GM21619 (cell line): Measurements from ENCODE around the gene SYNE1.
A peak's percentile ranks its signal among the peaks of the same experiment; 100 is the strongest.

Experiments
- ATAC-seq: cut with Tn5 transposase; IDR thresholded peaks from one replicate; pipeline ENCODE4 v1.9.1; 2021; ENCODE audit not compliant: unreplicated experiment

Gene SYNE1

DNA sequence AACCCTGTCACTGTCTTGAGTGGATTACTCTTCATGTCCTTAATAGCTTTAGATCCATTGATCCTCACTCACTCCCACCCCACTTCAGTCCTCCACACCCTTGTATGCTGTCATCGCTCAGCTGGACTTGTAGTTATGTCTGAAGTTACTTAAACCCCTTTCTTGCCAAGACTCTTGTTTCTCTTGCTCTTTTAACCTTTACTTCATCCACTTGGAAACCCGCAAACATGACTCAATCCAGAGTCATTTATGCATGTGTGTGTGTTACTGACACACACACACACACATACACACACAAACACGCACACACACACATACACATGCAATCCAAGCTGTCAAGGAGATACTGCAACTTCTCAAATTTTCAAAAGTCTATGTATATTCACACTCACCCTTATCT is 341.8 kb downstream of the SYNE1 start:
- ATAC-seq: no peak

GRCh38 chr6:152293404-152293803 is 343.8 kb downstream of the SYNE1 start:
- no peak for ATAC-seq

- no peak for ATAC-seq
Observed at GRCh38 chr6:152292555-152292954, 344.6 kb downstream of the SYNE1 start.

GRCh38 chr6:152290693-152291092 is 346.5 kb downstream of the SYNE1 start:
- no peak for ATAC-seq

DNA sequence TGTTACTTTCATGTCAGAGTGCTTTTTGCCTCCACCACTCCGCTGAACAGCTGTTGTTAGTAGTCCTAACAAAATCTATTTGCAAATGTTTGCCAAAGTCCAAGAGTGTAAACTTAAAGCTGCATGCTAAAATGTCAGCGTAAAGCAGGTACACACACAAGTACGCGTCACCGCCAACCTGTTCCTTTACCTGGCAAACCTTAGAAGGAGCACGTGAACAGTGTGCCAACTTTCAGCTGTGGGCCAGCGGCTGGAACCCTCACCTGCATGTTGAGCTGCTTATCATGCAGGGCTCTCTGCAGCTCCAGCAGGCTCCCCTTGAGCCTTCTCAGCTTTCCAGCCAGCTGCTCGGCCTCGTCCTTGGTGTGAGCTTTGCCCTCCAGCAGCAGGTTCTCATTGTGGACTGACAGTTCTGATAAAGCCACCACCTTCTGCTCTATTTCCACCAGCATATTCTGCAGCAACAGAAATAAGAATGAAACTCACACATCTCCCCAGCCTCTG is 359.3 kb downstream of the SYNE1 start:
- no peak for ATAC-seq

DNA sequence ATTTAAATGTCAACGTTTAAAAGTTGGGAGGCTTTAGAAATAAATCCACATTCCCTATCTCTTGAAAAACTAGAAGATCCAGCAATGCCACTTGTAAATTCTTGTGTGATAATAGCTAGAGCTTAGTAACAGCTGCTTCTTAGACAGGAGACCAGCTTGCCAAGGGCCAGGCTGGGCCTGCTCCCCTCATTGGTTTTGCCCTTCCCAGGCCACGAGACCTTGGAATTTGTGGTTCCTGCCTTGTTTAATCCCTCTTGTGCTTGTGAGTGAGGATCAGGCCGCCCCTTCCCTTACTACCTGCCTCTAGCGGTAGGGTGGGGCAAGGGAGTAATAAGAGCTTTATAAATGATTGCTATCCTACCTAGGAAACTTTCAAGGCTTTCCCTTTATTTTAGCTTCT is 363.5 kb downstream of the SYNE1 start:
- ATAC-seq: no peak

DNA sequence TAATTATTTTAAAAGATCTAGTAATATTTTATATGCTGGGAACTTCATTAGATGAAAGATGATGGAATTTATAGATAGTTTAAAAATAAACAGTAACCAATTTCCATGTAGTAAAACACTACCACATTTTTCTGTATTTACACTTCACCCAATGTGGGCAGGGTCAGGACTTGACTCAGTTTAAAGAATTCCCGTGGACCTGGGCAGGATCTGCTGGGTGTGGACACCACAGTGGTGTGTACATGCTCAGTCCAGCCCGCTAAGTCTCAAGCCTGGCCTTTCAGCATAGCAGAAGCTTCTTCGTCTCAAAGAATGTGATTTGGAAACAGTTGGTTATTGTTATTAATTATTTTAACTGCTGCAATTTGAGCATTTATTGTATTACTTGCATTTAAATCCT is 364.2 kb downstream of the SYNE1 start:
- no peak for ATAC-seq

DNA sequence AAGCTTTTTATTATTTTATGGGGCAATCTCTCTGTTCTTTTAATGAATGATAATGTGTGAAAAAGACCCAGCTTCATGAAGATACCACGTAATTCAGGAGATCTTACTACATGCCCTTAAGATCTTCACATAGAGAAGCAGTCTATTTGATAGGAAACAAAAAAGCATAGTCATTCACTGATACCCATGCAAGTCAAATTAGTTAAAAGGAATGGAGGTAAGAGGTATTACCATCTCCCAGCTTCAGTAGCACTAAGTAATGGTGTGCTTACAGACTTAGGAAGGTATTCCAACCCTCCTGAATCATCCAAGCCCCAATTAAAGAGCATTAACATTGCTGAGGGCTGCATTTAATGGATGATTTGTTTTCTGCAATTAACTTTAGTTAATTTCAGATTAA is 364.7 kb downstream of the SYNE1 start:
- ATAC-seq: no peak

- ATAC-seq: peak; percentile 77
Observed at GRCh38 chr6:152271776-152272464, 365.2 kb downstream of the SYNE1 start.

- ATAC-seq: no peak
Observed at GRCh38 chr6:152270301-152270925, 366.7 kb downstream of the SYNE1 start.

GRCh38 chr6:152268846-152269442 is 368.2 kb downstream of the SYNE1 start:
- ATAC-seq: no peak

GRCh38 chr6:152267967-152268845 is 369.0 kb downstream of the SYNE1 start:
- no peak for ATAC-seq

GRCh38 chr6:152265651-152266050 is 371.5 kb downstream of the SYNE1 start:
- ATAC-seq: no peak

DNA sequence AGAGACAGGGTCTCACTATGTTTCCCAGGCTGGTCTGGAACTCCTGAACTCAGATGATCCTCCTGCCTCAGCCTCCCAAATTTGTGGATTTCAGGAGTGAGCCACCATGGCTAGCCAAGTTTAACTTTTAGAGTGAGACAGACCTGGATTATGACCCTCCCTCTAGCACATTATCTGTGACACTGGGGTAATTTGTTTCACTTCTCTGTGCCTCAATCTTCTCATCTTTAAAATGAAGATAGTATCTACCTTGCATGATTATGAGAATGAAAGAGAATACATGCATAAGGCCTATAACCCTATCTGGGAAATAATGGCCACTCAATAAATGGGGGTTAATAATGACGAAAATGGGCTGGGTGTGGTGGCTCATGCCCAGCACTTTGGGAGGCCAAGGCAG is 373.6 kb downstream of the SYNE1 start:
- no peak for ATAC-seq

GRCh38 chr6:152261179-152261578 is 376.0 kb downstream of the SYNE1 start:
- ATAC-seq: no peak

GRCh38 chr6:152259234-152259633 is 377.9 kb downstream of the SYNE1 start:
- ATAC-seq: no peak

GRCh38 chr6:152257581-152257980 is 379.6 kb downstream of the SYNE1 start:
- ATAC-seq: no peak

DNA sequence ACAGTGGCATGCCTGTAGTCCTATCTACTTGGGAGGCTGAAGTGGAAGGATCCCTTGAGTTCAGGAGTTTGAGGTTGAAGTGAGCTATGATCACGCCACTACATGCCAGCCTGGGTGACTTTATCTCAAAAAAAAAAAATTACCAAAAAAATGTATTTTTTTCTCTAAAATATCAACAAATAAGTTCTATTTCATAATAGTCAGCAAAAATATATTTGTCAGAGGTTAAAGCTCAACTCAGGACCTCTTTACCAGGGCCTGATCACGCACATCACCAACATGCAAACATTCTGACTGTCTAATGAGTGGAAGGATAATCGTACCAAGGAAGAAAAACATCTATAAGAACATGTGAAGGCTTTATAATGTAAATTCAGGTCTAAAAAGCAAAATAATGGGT is 387.0 kb downstream of the SYNE1 start:
- ATAC-seq: no peak

DNA sequence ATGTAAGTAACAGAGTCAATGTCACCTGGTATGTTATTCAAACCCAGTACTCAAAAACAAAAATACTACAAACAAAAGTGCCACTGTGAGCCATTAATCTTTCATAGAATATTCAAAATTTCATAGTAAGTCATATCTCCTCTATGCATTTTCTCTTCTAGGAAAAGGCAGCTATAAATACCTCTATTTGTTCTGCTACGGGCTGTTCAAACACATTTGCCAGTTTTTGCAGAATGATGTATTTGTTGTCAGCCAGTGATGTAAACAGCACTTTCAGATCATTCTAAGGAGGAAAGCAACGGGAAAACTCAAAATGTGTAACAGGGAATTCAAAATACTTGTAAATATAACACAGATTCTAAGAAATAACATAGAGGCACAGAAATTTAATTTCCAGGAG is 388.2 kb downstream of the SYNE1 start:
- ATAC-seq: no peak

DNA sequence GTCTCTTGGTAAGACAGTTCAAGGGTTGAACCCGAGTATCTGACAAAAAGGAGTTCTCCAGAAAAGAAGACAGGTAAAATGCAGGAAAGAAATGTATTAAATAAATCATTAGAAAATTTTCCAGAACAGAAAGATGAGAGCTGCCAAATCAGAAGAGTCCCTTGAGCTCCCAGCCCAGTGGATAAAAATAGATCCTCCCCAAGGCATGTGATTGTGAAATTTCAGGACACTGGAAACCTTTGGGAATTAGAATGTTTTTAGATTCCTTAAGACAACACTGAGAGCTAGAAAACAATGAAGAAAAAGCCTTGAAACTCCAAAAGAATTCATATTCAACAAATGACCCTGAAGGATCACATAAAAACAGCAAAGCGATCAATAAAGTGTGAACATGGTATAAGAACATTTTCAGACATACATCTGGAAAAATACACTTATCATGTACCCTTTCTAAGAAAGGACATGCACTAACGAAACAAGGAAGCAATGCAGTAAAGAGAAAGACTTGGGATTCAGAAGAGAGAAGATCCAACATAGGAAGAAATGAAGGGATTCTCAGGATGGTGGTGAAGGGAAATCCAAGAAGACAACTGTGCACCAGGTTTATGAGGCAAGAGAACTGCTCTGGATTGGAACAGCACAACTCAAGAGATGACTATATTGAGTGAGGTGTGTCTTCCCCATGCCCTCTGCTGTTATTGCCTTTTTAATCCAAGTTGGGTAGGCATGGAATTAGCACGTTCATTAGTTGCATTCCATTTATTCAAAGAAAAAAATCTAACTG is 390.4 kb downstream of the SYNE1 start:
- ATAC-seq: no peak
